Ammon's horn (tissue), 1 donor: ENCODE data around the gene COMMD1.
"Not testable (repeated sequence)": the region's sequence is repeated elsewhere in the genome, so short reads cannot be mapped to it uniquely, and the experiment has no call there.

Experiments used
- DNase-seq: peaks from one replicate; pipeline ENCODE4 v3.0.0-alpha.2; 2016; ENCODE audit warnings: low spot score

Gene COMMD1

DNA sequence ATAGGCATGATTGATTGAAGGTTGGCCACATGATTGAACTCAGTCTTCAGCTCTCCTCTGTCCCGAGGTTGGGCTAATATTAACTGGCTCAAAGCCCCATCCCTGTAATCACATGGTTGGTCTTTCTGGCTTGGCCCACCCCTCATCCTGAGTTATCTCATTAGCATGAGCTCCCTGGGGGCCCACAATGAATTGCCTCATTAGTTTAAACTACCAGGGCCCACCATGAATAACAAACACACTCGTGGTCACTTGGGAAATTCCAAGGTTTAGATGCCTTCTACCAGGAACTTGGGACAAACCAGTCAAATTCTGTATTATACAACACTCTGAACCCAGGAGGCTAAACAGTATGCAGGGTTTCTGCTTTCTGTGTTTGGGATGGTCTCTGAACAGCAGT is 168.8 kb downstream of the COMMD1 start:
- DNase-seq: no peak

DNA sequence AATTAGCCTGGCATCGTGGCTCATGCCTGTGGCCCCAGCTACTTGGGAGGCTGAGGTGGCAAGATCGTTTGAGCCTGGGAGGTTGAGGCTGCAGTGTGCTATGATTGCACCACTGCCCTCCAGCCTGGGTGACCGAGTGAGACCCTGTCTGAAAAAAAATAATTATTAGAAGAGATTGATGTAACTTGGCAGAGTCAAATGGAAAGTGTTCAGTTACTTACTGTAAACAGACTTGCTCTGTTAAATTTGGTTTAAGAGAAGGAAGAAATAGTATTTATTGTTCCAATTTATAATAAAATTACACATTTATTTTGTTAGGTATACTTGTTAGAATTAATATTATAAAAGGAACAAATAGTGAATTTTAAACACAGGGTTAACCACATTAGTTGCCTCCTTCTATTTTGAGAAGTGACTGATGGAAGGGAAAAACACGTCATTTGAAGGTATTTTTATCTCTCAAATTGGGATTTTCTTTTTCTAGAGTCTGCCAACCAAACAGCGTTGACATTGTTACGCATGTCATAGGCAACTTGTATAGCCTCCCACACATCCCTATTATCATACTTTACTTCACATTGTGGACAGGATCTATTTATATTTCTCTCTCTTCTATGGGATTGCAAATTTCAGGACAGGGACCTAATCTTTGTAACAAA is 171.6 kb downstream of the COMMD1 start:
- DNase-seq: no peak

DNA sequence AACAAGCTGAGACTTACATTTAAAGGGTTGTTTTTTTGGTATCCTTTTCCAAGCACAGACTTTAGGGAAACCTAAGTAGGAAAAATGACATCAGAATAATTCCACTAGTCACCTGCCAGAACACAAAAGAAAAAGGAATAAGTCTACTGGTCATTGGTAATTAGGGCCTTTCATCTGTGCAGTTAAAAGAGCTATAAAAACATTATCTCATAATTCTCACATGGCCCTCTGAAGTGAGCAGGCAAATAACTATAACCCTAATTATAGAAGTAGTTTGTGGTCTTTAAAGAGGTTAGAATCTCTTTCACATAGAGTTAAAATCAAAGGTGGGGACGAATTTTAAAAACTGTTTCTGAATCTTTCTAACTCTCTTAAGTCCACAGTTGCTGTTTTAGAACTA is 179.3 kb downstream of the COMMD1 start:
- DNase-seq: no peak

DNA sequence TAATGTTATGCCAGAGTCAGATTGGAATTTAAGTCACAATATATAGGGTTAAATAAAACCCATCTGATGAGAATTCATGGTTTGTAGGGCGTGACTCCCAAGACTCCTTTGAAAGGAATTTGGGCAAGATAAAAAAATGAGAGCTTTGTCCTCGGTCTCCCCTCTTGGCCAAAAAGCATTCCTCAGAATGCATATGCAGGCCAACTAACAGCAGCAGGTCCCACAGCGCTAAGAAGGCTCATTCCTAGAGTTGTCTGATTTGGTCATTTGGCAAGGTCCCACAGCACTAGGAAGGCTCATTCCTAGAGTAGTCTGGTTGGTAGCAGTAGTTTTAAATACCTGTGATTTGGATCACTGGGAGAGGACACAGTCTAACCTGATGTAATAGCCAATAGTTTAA is 184.2 kb downstream of the COMMD1 start:
- DNase-seq: no peak

DNA sequence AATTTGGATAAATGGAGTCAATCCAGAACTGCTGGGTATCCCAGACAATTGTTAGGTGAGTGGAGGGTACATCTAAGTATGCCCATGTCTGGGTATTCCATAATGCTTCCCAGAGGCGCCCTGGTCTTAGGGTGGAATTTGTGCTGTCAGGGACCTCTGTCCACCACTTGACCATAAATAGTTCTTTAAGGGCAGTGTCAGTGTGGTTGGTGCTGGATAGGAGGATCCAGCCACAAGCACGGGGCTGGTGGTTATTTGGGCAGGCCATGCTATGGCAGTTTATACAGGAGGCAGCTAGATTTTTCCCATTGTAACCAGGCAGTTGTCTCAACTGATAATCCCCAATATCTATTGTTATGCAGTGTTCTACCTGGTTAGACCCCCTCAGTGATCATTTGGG is 186.0 kb downstream of the COMMD1 start:
- no peak for DNase-seq

DNA sequence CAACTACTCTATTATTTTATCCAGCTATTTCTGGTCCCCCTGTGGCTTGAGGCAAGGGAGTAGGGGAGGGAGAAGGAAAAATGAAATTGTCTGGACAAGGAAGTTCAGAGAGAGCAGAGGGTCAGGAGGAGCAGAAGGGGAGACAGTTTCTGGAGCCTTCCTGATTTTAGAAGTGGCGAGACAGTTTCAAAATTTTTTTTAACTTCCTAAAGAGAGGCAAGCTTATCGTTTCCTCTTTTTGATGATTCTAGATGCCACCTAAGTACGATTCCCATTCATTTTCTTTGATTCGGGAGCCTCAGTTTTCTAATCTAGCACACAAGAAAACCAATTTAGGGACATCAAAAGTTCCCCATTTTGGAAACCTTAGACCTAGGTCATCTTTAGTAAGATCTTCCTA is 193.6 kb downstream of the COMMD1 start:
- DNase-seq: peak; percentile 25

DNA sequence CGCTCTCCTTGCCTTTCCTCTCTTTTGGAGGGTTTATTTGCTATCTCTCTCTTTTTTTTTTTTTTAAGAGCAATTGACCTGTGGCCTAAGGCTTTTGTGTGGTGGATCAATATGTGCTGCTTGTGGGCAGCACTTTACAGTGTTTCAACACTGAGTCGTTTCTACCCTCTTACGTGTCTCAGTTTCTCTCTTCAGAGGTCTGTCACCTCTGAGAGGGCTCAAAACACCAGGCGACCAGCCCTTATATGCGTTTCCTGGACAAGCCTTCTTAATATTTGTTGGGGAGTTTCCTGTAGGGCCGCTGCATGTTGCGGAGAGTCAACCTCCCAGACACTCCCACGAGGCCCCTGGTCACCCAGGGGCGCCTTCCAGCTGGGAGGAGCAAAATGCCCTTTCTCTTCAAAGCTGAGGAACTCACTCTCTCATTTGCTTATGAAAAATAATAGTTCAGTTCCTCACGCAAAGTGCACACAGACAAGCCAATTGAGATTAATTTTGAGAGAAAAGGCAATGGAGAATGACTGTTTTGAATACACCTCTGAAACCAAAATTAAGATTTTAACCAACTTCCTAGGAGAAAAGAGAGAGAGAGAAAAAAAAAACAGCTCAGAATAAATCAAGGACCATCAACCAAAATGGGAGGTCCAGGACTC is 194.2 kb downstream of the COMMD1 start:
- no peak for DNase-seq

DNA sequence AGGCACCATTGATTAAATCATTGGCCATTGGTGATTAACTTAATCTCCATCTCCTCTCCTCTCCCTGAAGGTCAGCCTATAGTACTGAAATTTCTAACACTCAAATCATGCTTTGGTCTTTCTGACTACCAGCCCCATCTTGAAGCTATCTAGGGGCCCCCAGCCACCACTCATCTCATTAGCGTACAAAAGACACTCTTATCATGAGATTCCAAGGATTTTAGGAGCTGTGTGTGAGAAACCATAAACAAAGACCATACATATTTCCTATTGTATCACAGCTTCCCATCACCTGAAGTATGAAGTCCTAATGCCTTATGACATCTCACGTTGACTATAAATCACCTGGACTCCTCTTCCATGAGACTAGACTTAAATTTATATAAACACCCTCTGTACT is 196.4 kb downstream of the COMMD1 start:
- DNase-seq: no peak

DNA sequence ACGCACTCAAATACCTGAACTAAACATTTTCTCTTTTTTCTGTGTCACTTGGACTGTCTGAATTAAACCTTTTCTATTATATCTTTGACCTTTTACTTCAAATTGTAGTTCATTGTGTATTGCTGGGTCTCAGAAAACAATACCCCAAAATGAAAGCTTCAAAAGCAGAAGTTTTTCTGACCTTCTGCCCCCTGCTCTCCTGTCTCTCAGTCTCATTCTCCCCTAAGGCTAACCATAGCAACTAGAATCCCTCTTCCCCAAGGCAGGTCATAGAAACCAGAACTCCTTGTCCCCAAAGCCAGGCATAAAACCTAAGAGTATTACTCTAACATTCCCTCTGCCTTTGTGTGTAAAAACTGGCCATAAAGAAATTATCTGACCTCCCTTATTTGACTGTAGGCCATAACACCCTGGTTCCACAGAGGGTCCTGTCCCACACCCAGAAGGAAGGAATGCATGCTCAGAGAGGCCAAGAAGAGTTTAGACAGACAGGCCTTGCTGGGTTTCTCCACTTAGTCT is 197.0 kb downstream of the COMMD1 start:
- DNase-seq: no peak

DNA sequence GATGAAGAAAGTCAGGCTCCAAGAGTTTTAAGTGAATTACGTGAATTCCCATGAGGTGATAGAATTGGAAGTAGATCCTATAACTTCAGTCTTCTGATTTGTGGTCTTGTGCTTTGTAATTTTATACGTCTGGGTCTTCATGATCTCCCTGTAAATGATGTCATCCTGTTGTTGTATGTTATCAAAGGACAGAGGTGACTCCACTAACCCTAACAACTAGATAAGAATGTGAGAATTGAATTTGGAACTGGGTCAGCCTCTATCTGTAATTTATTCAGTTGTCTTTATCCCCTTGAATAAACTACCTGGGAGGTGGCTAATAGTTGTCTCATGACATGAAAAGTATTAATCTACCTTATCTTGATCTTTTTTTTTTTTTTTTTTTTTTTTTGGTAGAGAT is 204.1 kb downstream of the COMMD1 start:
- no peak for DNase-seq

DNA sequence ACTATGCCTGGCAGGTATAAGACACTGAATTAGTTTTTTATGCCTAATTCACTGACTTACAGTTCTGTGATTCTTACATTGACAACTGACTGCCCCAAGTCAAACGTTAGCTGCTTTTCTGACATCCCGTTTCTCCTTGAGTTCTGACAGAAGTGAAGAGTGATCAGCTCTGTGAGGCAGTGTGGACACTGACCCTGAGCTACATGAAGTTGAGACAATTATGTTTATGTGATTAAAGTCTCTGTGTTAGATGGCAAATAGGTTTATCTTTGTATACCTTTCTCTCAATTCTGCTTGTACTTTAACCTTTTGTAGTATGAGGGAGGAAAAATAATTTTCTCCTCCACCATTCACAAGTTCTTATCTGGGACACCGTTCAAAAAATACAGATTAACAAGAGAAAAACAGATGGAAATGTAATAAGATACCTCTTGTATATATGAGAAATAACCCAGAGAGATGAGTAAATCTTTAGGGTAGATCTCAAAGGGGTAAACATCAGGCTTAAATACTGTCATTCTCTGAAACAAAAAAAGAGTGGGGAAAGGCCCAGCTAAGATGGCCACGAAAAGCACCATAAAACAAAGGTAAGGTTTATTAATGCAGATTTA is 205.0 kb downstream of the COMMD1 start:
- no peak for DNase-seq

DNA sequence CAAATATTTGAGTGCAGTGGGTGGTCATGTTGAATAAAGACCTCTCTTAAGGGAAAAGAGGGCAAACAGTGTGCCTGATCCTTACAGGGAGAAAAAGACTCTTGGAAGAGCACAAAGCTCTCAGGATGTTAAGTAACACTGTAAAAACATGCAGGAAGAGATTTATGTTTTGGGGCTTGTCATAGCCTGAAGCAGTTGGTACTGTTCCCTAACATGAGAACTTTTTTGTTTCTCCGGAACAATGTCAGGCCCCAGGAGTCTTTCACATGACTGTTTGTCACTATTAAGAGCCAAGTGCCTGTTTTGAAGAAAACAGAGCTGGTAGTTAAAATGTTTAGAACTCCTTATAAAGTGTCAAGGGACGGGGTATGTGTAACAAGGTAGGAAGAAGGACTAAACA is 206.7 kb downstream of the COMMD1 start:
- no peak for DNase-seq

DNA sequence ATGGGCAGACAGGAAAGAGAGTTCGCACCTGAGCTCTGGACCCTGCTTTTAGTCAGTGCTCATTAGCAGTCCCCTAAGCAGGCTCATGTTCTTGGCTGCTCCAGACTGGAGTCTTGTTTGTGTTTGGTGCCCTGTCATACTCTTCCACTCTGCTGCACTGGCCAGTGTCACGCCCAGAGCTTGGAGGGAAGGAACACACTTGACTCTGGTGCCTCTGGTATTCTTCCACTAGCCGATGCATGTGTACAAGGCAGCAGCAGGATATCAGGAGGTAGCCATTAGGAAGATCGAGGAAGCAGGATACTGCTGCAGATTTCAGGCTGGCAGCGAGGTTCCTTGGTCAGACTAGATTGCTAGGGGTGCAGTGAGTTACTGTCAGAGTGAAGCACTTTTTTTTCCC is 209.1 kb downstream of the COMMD1 start:
- peak; percentile 54 for DNase-seq

DNA sequence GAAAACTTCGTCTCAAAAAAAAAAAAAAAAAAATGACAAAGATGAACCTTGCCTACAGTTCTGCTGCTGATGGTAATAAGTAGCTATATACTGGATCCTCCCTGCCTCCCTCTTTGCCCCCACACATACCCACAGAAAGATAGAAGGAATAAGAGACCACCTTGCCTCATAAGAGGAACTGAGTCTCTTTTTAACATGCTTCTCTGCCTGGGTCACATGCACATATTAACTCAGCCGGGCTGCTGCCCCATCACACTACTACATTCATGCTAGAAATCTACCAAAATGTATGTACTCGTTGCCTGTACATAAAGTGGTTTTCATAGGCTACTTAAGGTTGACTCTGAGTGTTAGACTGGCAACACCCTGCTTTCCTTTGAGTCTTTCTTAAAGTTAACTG is 211.5 kb downstream of the COMMD1 start:
- DNase-seq: no peak

DNA sequence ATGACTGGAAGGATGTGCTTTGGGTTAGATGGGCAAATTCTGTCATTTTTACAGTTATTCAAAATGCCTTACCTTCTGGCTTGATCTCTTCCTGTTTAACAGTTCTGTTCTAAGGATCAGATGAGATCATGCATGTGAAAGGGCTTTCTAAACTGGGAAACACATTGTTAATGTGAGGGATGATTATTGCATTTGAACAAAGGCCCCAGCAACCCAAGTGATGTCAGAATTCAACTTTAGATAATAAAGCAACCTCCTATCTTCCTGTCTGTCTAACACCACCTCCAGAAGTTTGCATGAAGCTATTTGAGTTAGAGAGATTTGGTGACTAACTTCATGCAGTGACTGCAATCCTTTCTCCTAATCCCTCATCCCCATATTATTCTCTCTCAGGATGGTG is 212.7 kb downstream of the COMMD1 start:
- no peak for DNase-seq

DNA sequence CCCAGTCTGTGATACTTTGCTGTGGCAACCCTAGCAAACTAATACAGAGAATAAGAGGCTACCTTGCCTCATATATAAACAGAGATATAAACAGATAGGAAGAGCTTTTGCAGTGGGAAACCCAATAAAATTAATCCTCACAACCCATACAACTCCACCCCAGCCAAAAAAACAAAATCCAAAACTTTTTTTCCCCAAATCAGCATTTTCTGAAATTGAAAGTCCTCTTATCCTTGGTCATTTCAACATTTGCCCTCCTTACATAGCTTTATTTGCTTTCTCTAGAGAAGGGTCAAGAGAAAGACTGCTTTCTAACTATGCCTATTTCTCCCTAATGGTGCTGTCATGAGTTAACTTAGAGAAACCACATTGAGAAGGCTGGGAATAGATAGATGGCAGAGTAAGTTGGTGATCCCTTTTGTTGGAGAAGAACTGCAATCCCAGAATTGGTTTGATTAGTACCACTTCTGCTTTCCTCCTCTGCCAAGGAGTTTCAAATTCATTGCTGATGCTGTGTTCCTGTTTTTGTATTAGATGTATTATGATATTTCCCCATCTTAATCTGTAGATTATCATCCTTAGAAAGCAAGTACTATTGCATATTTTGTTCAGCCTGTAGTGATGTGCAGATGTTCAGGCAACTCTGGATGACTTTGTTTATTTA is 214.0 kb downstream of the COMMD1 start:
- DNase-seq: no peak

DNA sequence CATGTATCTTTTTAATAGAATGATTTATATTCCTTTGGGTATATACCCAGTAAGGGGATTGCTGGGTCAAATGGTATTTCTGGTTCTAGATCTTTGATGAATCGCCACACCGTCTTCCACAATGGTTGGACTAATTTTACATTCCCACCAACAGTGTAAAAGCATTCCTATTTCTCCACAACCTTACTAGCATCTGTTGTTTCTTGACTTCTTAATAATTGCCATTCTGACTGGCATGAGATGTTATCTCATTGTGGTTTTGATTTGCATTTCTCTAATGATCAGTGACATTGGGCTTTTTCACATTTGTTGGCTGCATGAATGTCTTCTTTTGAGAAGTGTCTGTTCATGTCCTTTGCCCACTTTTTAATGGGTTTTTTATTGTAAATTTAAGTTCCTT is 220.8 kb downstream of the COMMD1 start:
- DNase-seq: not testable (repeated sequence)

DNA sequence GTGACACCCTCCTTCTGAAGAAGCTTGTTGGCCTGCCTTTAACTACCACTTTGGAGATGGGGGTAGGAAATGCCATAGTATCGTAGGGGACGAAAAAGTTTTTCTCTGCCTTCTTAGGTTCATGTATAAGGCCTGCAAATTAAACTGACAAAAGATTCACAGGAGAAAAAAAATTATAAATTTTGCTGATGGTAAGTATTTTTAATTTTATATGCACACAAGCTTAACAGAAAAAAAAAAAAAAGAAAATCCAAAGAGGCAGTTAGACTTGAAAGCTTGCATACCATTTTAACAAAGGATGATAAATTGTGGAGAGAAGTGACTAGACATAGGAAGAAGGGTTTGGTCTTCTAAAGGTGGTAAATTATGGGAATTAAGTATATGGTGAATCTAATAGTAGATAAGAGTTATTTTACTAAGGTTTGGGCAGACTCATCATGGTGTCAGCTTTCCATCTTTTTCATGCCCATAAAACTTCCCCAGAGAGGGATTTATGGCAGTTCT is 227.9 kb downstream of the COMMD1 start:
- no peak for DNase-seq

DNA sequence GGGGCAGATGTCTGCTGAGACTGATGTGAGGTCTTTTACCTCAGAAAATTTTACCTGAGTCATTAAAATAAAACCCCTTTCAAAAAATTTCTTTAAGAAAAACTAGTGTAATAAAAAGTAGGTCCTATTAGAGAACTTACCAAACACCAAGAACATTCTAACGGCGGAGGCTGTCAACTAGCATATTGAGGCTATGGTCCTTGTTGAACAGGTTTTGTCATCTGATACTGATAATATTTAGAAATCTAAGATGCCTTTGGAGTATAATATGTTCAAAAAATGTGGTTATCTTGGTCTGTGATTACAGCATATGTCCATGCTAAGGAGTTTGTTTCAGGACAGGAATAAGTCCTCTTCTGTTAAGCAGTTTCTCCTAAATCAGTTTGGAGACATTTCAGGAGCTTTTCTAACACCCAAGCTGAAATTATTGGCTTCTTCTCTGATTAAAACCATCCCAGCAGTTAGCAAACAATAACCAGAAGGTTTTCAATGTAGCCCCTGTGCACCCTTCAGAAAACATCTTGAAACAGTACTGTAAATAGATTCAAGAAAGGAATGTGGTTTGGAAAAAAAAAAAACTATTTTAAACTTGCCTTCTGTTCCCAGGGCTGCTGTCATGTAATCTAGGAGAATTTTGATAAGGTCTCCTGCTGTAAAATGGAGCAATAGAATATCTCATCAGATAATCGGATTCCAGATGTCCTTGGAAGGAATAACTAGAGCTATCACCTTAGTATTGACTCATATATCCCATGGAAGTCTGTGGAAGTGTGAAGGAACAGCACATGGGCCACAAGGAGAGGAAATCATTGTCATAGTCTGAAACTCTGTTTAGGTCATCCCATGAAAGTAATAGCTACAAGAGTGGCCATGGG is 231.7 kb downstream of the COMMD1 start:
- no peak for DNase-seq

DNA sequence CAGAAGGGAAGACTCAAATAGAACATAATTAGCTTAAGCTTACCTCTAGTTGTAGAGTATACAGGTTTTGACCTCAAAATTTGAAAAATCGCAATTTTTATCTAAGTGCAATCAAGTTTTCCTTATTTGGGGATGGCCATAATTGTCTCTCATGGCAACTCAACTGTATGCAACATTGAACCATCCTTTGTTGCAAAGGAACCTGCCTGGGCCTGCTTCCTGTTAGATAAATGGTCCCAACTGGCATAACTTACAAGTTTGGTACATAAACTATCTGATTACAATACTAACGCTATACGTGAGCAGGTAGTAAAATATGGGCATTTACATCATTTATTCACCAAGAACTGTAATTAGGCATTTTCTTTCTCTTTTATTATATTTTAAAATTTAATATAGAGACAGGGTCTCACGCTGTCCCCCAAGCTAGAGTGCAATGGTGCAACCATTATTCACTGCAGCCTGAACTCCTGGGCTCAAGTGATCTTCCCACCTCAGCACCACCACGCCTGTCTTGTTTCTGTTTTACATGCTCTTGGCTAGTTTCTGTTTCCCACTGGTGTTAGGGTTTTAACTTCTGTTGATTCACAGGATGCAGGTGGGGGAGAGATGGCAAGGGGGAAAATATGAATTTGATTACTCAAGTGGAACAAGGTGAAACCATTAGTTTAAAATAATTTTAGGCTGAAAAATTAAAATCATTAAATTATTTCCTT is 235.1 kb downstream of the COMMD1 start:
- DNase-seq: no peak

DNA sequence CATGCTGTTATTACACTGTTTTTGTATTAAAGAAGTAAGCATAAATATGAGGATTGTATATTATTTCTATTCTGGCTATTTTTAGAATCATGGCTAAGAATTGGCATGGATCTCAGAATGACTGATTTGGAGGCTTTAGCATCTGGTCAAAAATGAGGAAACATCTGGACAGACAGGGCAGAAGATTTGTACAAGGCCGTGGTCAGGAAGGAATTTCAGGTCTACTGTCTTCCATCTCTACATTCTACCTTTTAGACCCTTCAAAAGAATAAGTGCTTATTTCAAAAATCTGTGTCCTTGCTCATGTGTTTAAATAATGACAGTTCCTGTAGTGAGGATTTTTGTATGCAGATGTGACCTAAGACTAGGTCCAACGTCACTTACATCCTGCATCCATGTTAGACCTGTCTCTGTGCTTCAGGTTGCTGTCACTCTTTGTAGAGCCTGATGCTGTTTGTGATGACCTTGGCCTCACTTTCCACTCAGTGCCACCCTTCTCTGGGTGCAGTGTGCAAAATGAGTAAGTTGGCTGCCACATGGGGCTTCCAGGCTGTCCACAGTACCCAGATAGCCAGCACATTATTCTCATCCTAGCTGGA is 235.8 kb downstream of the COMMD1 start:
- DNase-seq: no peak
